Ramos (cell line): ENCODE results near the gene AGRP.

Experiments used
- in situ Hi-C: fragments of 300-500 bp; cut with MboI; formaldehyde crosslinking; loops from one replicate; pipeline ENCODE4 v1.14.3; 2022; ENCODE audit warnings: low sequenced_read_pairs; ENCODE audit not compliant: unreplicated experiment

Gene AGRP

GRCh38 chr16:67447508-67448076 lies 35.8 kb downstream of the AGRP start:
- in situ Hi-C loops, result no loop called here

- in situ Hi-C loops, result no loop called here
Measured at GRCh38 chr16:67446968-67447507, 36.3 kb downstream of the AGRP start.

GRCh38 chr16:67445913-67446907 lies 37.1 kb downstream of the AGRP start:
- in situ Hi-C loops, result no loop called here

- in situ Hi-C loops, result no loop called here
Measured at GRCh38 chr16:67445441-67445912, 37.9 kb downstream of the AGRP start.

GRCh38 chr16:67445126-67445426 lies 38.3 kb downstream of the AGRP start:
- in situ Hi-C loops, result no loop called here

- in situ Hi-C loops, result no loop called here
Measured at GRCh38 chr16:67444259-67445125, 38.9 kb downstream of the AGRP start.

- in situ Hi-C loops, result no loop called here
Measured at GRCh38 chr16:67443265-67443664, 40.1 kb downstream of the AGRP start.

- in situ Hi-C loops, result no loop called here
Measured at GRCh38 chr16:67442581-67443255, 40.6 kb downstream of the AGRP start.

GRCh38 chr16:67441907-67442306 lies 41.4 kb downstream of the AGRP start:
- in situ Hi-C loops, result no loop called here

GRCh38 chr16:67441271-67441753 lies 42.0 kb downstream of the AGRP start:
- in situ Hi-C loops, result no loop called here

- in situ Hi-C loops, result no loop called here
Measured at GRCh38 chr16:67438824-67439393, 44.4 kb downstream of the AGRP start.

- in situ Hi-C loops, result no loop called here
Measured at GRCh38 chr16:67438098-67438791, 45.1 kb downstream of the AGRP start.

- in situ Hi-C loops, result no loop called here
Measured at GRCh38 chr16:67437513-67437912, 45.8 kb downstream of the AGRP start.

GRCh38 chr16:67436640-67437193 lies 46.6 kb downstream of the AGRP start:
- in situ Hi-C loops, result no loop called here

- in situ Hi-C loops, result no loop called here
Measured at GRCh38 chr16:67435758-67436164, 47.6 kb downstream of the AGRP start.

- in situ Hi-C loops, result no loop called here
Measured at GRCh38 chr16:67433131-67433719, 50.1 kb downstream of the AGRP start.
